SK-N-SH treated with all-trans-retinoic acid at 6 μM for 48 hours (cell line): ENCODE measurements around the gene RALBP1.

Experiments used
- ATAC-seq: fragments of 200-7000 bp; cut with Tn5 transposase; 3 replicates; pipeline ENCODE4 v1.9.1; 2020; ENCODE audit warnings: mild to moderate bottlenecking, moderate library complexity
- ARNTL ChIP-seq: fragments of 450-650 bp; formaldehyde crosslinking; IDR thresholded peaks from 2 replicates; pipeline ENCODE4 v1.5.0; 2020; ENCODE audit warnings: low read depth, mild to moderate bottlenecking, moderate library complexity, borderline replicate concordance
- BACH2 ChIP-seq: fragments of 250-450 bp; sonication (Bioruptor Pico); IDR thresholded peaks from 2 replicates; pipeline ENCODE4 v1.9.0; 2021; ENCODE audit warnings: mild to moderate bottlenecking, borderline replicate concordance
- CSDC2 ChIP-seq: fragments of 250-450 bp; sonication (Bioruptor Pico); IDR thresholded peaks from 2 replicates; pipeline ENCODE4 v1.5.0; 2020; ENCODE audit warnings: mild to moderate bottlenecking, moderate library complexity
- CSRNP3 ChIP-seq: fragments of 250-450 bp; sonication (Bioruptor Pico); IDR thresholded peaks from 2 replicates; pipeline ENCODE4 v1.5.1; 2021; ENCODE audit warnings: mild to moderate bottlenecking, moderate library complexity
- GLIS3 ChIP-seq: fragments of 250-450 bp; sonication (Bioruptor Pico); IDR thresholded peaks from 2 replicates; pipeline ENCODE4 v1.5.0; 2020; ENCODE audit warnings: mild to moderate bottlenecking, moderate library complexity
- ISL1 ChIP-seq: fragments of 250-450 bp; sonication (Bioruptor Pico); IDR thresholded peaks from 2 replicates; pipeline ENCODE4 v2.1.2; 2022; ENCODE audit warnings: mild to moderate bottlenecking, moderate library complexity
- OSR1 ChIP-seq: fragments of 250-450 bp; sonication (Bioruptor Pico); IDR thresholded peaks from 2 replicates; pipeline ENCODE4 v1.8.0; 2022; ENCODE audit warnings: moderate library complexity, mild to moderate bottlenecking, inconsistent platforms
- POU6F1 ChIP-seq: fragments of 250-450 bp; sonication (Bioruptor Pico); IDR thresholded peaks from 2 replicates; pipeline ENCODE4 v1.8.0; 2021; ENCODE audit warnings: low read depth, mild to moderate bottlenecking, moderate library complexity, borderline replicate concordance
- SNAI2 ChIP-seq: fragments of 250-450 bp; sonication (Bioruptor Pico); IDR thresholded peaks from 2 replicates; pipeline ENCODE4 v1.5.0; 2020; ENCODE audit warnings: mild to moderate bottlenecking, moderate library complexity
- TCF4 ChIP-seq: fragments of 250-450 bp; sonication (Bioruptor Pico); IDR thresholded peaks from 2 replicates; pipeline ENCODE4 v1.8.0; 2021; ENCODE audit warnings: mild to moderate bottlenecking, moderate library complexity, borderline replicate concordance
- TOX ChIP-seq: fragments of 250-450 bp; sonication (Bioruptor Pico); IDR thresholded peaks from 2 replicates; pipeline ENCODE4 v1.8.0; 2021; ENCODE audit warnings: mild to moderate bottlenecking, moderate library complexity, borderline replicate concordance
- TSHZ2 ChIP-seq: fragments of 250-450 bp; sonication (Bioruptor Pico); IDR thresholded peaks from 2 replicates; pipeline ENCODE4 v1.5.0; 2020; ENCODE audit warnings: mild to moderate bottlenecking, moderate library complexity
- ZFP3 ChIP-seq: fragments of 250-450 bp; sonication (Bioruptor Pico); IDR thresholded peaks from 2 replicates; pipeline ENCODE4 v1.5.0; 2020; ENCODE audit warnings: mild to moderate bottlenecking, moderate library complexity
- ZFP30 ChIP-seq: fragments of 450-650 bp; formaldehyde crosslinking; IDR thresholded peaks from 2 replicates; pipeline ENCODE4 v1.5.0; 2022; ENCODE audit warnings: mild to moderate bottlenecking, moderate library complexity
- ZNF565 ChIP-seq: fragments of 450-650 bp; formaldehyde crosslinking; conservative IDR thresholded peaks from 2 replicates; pipeline ENCODE4 v1.5.0; 2020; ENCODE audit warnings: low read depth, mild to moderate bottlenecking, moderate library complexity
- ZNF70 ChIP-seq: fragments of 450-650 bp; formaldehyde crosslinking; IDR thresholded peaks from 2 replicates; pipeline ENCODE4 v1.5.0; 2020; ENCODE audit warnings: mild to moderate bottlenecking, moderate library complexity
- ZNF8 ChIP-seq: fragments of 450-650 bp; formaldehyde crosslinking; IDR thresholded peaks from 2 replicates; pipeline ENCODE4 v1.5.0; 2020; ENCODE audit warnings: mild to moderate bottlenecking, moderate library complexity
- TF ChIP-seq, protein P1 (sequence below): fragments of 250-450 bp; sonication (Bioruptor Pico); IDR thresholded peaks from 2 replicates; pipeline ENCODE4 v1.8.0; 2020; ENCODE audit warnings: mild to moderate bottlenecking, moderate library complexity, borderline replicate concordance
- TF ChIP-seq, protein P2 (sequence below): fragments of 250-450 bp; sonication (Bioruptor Pico); IDR thresholded peaks from 2 replicates; pipeline ENCODE4 v1.5.1; 2020; ENCODE audit warnings: low read depth, mild to moderate bottlenecking, moderate library complexity

RALBP1 gene

GRCh38 chr18:9575558-9575957 is 100.2 kb downstream of the RALBP1 start:
- no peak for TF ChIP-seq ZNF8 (CRISPR knock-in tag)
- TF ChIP-seq ZNF70 (CRISPR knock-in tag), result no peak
- TF ChIP-seq SNAI2 (CRISPR knock-in tag), result no peak
- no peak for TF ChIP-seq ZNF565
- TF ChIP-seq, protein P1, sequence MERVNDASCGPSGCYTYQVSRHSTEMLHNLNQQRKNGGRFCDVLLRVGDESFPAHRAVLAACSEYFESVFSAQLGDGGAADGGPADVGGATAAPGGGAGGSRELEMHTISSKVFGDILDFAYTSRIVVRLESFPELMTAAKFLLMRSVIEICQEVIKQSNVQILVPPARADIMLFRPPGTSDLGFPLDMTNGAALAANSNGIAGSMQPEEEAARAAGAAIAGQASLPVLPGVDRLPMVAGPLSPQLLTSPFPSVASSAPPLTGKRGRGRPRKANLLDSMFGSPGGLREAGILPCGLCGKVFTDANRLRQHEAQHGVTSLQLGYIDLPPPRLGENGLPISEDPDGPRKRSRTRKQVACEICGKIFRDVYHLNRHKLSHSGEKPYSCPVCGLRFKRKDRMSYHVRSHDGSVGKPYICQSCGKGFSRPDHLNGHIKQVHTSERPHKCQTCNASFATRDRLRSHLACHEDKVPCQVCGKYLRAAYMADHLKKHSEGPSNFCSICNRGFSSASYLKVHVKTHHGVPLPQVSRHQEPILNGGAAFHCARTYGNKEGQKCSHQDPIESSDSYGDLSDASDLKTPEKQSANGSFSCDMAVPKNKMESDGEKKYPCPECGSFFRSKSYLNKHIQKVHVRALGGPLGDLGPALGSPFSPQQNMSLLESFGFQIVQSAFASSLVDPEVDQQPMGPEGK (CRISPR knock-in tag), result no peak
- ATAC-seq, result peak; percentile 52; the same call in 2 of the 3 replicates

DNA sequence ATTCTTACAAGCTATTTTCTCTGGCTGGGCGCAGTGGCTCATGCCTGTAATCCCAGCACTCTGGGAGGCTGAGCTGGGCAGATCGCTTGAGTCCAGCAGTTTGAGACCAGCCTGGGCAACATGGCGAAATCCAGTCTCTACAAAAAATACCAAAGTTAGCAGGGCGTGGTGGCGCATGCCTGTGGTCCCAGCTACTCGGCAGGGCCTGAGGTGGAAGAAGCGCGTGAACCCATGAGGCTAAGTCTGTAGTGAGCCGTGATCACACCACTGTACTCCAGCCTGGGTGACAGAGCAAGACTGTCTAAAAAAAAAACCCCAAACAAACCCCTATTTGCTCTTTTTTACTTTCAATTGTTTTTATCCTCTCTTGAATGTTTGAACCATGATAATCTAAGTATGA is 102.0 kb downstream of the RALBP1 start:
- ATAC-seq, result no peak
- TF ChIP-seq CSDC2 (CRISPR knock-in tag) (no peak), ZNF70 (CRISPR knock-in tag) (no peak), CSRNP3 (CRISPR knock-in tag) (no peak), ZFP3 (CRISPR knock-in tag) (no peak), ZNF8 (CRISPR knock-in tag) (no peak), SNAI2 (CRISPR knock-in tag) (no peak), TSHZ2 (no peak), ARNTL (CRISPR knock-in tag) (no peak), GLIS3 (CRISPR knock-in tag) (no peak), OSR1 (CRISPR knock-in tag) (no peak)
- TF ChIP-seq, all 23 proteins: peak for 0

GRCh38 chr18:9578306-9578705 is 103.0 kb downstream of the RALBP1 start:
- no peak for ATAC-seq
- TF ChIP-seq CSDC2 (CRISPR knock-in tag) (no peak), ZFP3 (CRISPR knock-in tag) (no peak)

GRCh38 chr18:9581667-9582066 is 106.4 kb downstream of the RALBP1 start:
- TF ChIP-seq GLIS3 (CRISPR knock-in tag) (no peak), TCF4 (CRISPR knock-in tag) (no peak), TSHZ2 (no peak), SNAI2 (CRISPR knock-in tag) (no peak), ISL1 (no peak), TOX (CRISPR knock-in tag) (no peak)
- ATAC-seq, result no peak

DNA sequence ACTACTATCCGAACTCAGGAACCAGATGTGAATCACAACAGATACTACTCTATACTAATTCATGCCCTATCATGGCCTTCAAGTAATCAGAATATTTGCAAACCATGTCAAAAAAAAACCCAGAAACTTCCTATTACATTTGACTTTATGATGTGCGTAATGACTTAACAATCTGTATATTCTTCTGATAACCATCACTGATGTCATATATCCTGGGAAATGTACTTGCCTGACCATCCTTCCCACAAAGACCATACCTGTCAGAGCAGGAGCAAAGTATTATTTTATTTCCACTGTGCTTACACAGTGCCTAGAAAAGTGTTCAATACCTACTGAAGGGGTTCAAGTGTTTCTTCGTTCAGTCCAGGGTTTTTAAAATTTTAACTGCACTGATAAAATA is 111.5 kb downstream of the RALBP1 start:
- ATAC-seq, result no peak
- TF ChIP-seq BACH2, result no peak
- TF ChIP-seq ZFP3 (CRISPR knock-in tag), result no peak
- TF ChIP-seq, protein P2, sequence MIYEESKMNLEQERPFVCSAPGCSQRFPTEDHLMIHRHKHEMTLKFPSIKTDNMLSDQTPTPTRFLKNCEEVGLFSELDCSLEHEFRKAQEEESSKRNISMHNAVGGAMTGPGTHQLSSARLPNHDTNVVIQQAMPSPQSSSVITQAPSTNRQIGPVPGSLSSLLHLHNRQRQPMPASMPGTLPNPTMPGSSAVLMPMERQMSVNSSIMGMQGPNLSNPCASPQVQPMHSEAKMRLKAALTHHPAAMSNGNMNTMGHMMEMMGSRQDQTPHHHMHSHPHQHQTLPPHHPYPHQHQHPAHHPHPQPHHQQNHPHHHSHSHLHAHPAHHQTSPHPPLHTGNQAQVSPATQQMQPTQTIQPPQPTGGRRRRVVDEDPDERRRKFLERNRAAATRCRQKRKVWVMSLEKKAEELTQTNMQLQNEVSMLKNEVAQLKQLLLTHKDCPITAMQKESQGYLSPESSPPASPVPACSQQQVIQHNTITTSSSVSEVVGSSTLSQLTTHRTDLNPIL (CRISPR knock-in tag), result no peak
- TF ChIP-seq CSRNP3 (CRISPR knock-in tag), result no peak
- TF ChIP-seq GLIS3 (CRISPR knock-in tag), result no peak
- TF ChIP-seq TOX (CRISPR knock-in tag), result no peak
- no peak for TF ChIP-seq SNAI2 (CRISPR knock-in tag)
- no peak for TF ChIP-seq TCF4 (CRISPR knock-in tag)
- no peak for TF ChIP-seq POU6F1 (CRISPR knock-in tag)
- TF ChIP-seq ZFP30 (CRISPR knock-in tag), result no peak
- no peak for TF ChIP-seq OSR1 (CRISPR knock-in tag)
